ENCODE measurements around the gene KLF2. TPM values are rescaled to one million over a fixed set of nuclear protein-coding genes. Genes with fewer than 3 reads are reported as not detected.
"Not testable (repeated sequence)": the region's sequence is repeated elsewhere in the genome, so short reads cannot be mapped to it uniquely, and the experiment has no call there.

The KLF2 gene
- total RNA-seq, 1 experiment from 2014 or later, result 6.6 TPM

GRCh38 chr19:16305060-16305459, 19.6 kb upstream of the KLF2 start:
- H2AFZ ChIP-seq (ENCODE audit: low read length); BruUV-seq (replicated peaks); H3K4me3 ChIP-seq (ENCODE audit: low read length); H3K4me2 ChIP-seq (ENCODE audit: low read length); intact Hi-C loops (cut with micrococcal nuclease); H3K36me3 ChIP-seq (ENCODE audit: low read depth, low read length); H3K9me2 ChIP-seq (replicated peaks; ENCODE audit: low read length); H3K9me3 ChIP-seq (ENCODE audit: low read length); CTCF ChIA-PET; H3K27ac ChIP-seq (ENCODE audit: low read length); H4K20me1 ChIP-seq (ENCODE audit: low read length); H3K27me3 ChIP-seq (ENCODE audit: low read length); H3K79me2 ChIP-seq (ENCODE audit: low read length); H3K4me1 ChIP-seq (ENCODE audit: insufficient read depth, low read length); ATAC-seq; H3F3A ChIP-seq (ENCODE audit: low read length, unreplicated experiment); H3K9ac ChIP-seq (ENCODE audit: low read length); DNase-seq: not testable (repeated sequence)
- POLR2A ChIA-PET (ENCODE audit: unreplicated experiment), result interaction anchor here (0.6 kb wide), 1 partner anchor 31 kb away, joined by 5 read pairs; no protein-coding TSS in a partner anchor

GRCh38 chr19:16306728-16307402, 17.8 kb upstream of the KLF2 start:
- H3F3A ChIP-seq (ENCODE audit: low read length, unreplicated experiment), result no peaks in the 10 kb centered on the region
- no peak for ATAC-seq
- no peak overlapping the region for H3K27ac ChIP-seq (ENCODE audit: low read length)
- no peaks in the 10 kb centered on the region for H3K36me3 ChIP-seq (ENCODE audit: low read depth, low read length)
- H4K20me1 ChIP-seq (ENCODE audit: low read length), result no peaks in the 10 kb centered on the region
- H3K27me3 ChIP-seq (ENCODE audit: low read length), result no peaks in the 10 kb centered on the region
- H3K9me2 ChIP-seq (replicated peaks; ENCODE audit: low read length), result no peaks in the 10 kb centered on the region
- ChIA-PET CTCF (no interaction called here), POLR2A (ENCODE audit: unreplicated experiment) (no interaction called here)
- no TSS peak for BruUV-seq (replicated peaks)
- H3K79me2 ChIP-seq (ENCODE audit: low read length), result no peaks in the 10 kb centered on the region
- H3K4me3 ChIP-seq (ENCODE audit: low read length), result no peak overlapping the region
- no peak for DNase-seq
- no peak overlapping the region for H3K4me2 ChIP-seq (ENCODE audit: low read length)
- H3K9ac ChIP-seq (ENCODE audit: low read length), result no peak overlapping the region
- H2AFZ ChIP-seq (ENCODE audit: low read length), result no peak overlapping the region
- H3K9me3 ChIP-seq (ENCODE audit: low read length), result no peaks in the 10 kb centered on the region
- intact Hi-C loops (cut with micrococcal nuclease), result no loop called here
- TF ChIP-seq CTCF (conservative IDR thresholded peaks at IDR 0.05; ENCODE audit: low read depth, low read length) (no peak), EZH2 (IDR thresholded peaks at IDR 0.05; ENCODE audit: low read length, unreplicated experiment) (no peak), EZH2phosphoT487 (IDR thresholded peaks at IDR 0.05; ENCODE audit: borderline replicate concordance, low read length) (no peak)
- peaks cover 7% of the 10 kb centered on the region for H3K4me1 ChIP-seq (ENCODE audit: insufficient read depth, low read length)

GRCh38 chr19:16308081-16308480, 16.5 kb upstream of the KLF2 start:
- Histone ChIP-seq H3K4me1 (ENCODE audit: insufficient read depth, low read length) (no peaks in the 10 kb centered on the region), H3K4me2 (ENCODE audit: low read length) (no peak overlapping the region), H3K4me3 (ENCODE audit: low read length) (no peak overlapping the region), H3K9ac (ENCODE audit: low read length) (no peak overlapping the region), H4K20me1 (ENCODE audit: low read length) (no peaks in the 10 kb centered on the region), H3K27me3 (ENCODE audit: low read length) (no peaks in the 10 kb centered on the region), H3K27ac (ENCODE audit: low read length) (no peak overlapping the region), H3K9me3 (ENCODE audit: low read length) (no peaks in the 10 kb centered on the region), H2AFZ (ENCODE audit: low read length) (no peak overlapping the region), H3F3A (ENCODE audit: low read length, unreplicated experiment) (no peaks in the 10 kb centered on the region), H3K79me2 (ENCODE audit: low read length) (no peaks in the 10 kb centered on the region), H3K36me3 (ENCODE audit: low read depth, low read length) (no peaks in the 10 kb centered on the region), H3K9me2 (replicated peaks; ENCODE audit: low read length) (no peaks in the 10 kb centered on the region)
- ChIA-PET POLR2A (ENCODE audit: unreplicated experiment) (no interaction called here), CTCF (no interaction called here)
- ATAC-seq (no peak), DNase-seq (no peak)
- no TSS peak for BruUV-seq (replicated peaks)
- intact Hi-C loops (cut with micrococcal nuclease), result no loop called here
- TF ChIP-seq CTCF (conservative IDR thresholded peaks at IDR 0.05; ENCODE audit: low read depth, low read length) (no peak), EZH2phosphoT487 (IDR thresholded peaks at IDR 0.05; ENCODE audit: borderline replicate concordance, low read length) (no peak), EZH2 (IDR thresholded peaks at IDR 0.05; ENCODE audit: low read length, unreplicated experiment) (no peak)

Measured in PC-3 (cell line).